Pons (tissue), 1 donor: ENCODE measurements around the gene GRK1.

Source experiments
- DNase-seq: peaks from one replicate; pipeline ENCODE4 v3.0.0-alpha.2; 2016; ENCODE audit warnings: low spot score

The GRK1 gene

DNA sequence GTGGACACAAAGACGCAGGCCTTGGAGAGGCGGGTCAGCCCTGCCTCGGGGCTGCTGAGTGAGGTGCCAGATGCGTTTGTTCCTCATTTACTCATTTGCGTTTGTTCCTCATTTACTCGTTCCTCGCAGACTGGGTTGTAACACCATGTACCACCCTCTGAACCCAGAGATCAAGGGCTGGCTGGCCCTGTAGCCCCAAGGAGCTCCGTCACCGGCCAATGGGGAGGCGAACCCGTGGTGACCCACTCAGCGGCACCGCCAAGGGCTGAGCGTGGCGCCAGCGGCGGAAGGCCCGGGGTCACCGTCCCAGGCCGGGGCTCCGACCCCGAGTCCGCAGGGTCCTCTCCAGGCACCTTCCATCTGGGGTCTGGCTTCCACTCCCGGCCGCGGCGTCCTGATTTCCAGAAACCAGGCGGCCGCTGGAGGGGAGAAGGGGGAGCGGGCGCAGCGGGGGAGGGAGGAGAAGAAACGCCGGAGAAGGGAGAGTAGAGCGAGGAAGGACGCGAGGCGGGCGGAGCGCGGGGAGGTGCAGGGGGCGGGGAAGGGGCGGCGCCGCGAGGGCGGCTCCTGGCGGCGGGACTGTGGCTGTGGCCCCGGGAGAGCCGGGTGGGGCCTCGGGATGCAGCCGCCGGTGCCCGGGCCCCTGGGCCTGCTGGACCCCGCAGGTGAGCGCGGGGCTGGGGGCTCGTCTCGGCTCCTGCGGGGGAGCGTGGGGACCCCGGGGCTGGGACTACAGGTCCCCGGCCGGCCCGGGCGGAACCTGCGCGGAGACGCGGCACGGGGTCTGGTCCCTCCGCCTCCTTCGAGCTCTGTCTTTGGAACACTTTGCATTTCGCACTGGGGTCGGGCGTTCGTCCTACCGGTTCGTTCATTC lies 91.9 kb downstream of the GRK1 start, which contains the start of gene TMEM255B:
TMEM255B (plus strand) TSS at position 576 of the 874 bp plus-strand sequence; CDS start at position 620, 44 bp downstream.
- DNase-seq: peak; percentile 64

DNA sequence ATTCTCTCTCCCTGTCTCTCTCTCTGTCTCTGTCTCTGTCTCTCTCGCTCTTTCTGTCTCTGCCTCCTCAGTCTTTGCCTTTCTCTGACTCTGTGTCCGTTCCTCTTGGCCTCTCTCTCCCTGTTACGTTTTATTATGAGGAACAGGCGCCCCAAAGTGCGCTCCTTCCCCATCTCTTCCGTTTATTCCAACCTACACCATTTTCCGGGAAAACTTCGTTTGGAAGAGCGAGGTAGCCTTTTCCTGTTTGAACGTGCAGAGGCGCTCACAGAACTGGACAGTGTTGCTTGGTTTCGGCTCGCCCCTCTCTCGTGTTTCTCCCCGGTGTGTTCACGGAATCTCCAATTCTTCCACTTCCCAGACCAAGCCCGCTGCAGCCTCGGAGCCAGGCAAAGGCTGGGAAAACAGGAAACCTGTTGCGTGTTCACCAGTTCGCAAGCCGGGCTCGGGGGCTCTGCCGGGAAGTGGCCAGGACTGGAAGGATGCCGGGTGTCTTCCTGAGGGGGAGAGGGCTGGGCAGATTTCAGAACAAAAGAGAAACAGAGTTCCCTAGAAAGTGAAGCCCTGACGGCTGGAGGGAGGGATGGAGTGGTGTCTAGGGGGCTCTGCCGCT lies 92.6 kb downstream of the GRK1 start:
- DNase-seq: peak; percentile 20

DNA sequence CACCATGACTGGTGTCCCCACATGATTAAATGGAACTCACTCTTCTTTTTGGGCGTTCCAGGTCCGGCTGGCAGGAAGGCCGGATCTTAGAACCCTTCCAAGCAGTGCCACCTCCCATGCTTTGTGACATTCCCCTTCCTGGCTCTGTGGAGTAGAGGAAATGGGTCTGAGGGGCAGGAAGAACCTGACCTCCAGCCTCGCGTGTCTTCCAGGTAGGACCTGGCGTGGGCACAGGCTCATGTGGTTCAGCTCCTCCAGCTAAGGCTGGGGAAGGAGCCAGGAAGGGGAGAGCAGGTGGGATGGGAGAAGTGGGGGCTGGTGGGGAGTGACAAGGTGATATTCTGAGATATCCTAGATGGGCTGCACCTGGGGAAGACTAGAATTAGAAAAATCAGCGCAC lies 94.1 kb downstream of the GRK1 start:
- no peak for DNase-seq

DNA sequence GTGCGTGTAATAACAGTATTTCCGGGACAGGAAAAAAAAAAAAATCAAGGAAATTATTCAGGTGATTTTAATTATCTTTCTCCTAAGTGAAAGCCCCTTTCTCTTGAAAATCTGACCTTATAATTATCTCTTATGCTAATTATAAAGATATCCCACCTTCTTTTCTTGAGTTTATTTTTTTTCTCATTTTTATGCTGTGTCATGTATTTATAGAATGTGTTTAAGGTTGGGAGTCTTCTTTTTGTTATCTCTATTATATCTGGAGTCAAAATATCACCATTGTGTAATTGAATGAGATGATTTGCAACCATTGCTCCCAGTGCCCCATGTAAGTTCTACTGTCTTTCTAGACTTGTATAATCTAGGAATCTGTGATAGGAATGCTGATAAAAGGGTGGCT lies 95.1 kb downstream of the GRK1 start:
- no peak for DNase-seq

DNA sequence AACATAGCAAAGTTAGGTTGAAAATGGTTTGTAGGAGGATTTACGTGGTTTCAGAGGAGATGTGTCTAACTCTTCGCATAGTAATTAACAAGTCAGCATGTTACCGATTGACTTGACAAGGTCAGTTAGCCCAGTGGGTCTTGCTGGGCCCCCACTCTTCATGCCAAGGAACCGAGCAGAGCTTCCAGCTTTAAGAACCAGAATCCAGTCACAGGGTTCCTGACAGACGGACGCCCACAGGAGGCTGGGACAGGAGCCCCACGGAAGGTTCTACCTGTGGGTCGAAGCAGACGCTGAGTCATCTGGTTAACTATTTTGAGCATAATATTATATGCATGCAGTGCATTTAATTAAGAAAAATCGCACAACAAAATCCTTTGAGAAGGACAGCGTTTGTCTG lies 95.5 kb downstream of the GRK1 start:
- no peak for DNase-seq

DNA sequence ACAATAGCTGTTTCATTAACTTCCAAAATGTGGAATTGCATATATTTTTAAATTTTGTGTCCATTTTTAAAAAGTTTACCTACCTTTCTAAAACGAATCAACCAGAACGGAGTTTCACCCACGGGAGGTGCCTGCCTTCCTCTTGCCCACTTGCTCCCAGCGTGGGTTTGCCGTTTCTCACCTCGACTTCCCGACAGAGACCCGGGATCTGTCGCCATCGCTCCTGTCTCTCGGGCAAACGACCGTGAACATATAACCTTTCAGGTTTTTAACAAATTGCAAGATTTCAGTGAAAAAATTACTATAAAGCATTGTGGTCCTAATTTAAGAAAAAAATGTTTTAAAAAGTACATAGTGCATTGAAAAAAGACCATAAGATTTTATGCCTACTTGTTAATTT lies 96.2 kb downstream of the GRK1 start:
- DNase-seq: no peak

DNA sequence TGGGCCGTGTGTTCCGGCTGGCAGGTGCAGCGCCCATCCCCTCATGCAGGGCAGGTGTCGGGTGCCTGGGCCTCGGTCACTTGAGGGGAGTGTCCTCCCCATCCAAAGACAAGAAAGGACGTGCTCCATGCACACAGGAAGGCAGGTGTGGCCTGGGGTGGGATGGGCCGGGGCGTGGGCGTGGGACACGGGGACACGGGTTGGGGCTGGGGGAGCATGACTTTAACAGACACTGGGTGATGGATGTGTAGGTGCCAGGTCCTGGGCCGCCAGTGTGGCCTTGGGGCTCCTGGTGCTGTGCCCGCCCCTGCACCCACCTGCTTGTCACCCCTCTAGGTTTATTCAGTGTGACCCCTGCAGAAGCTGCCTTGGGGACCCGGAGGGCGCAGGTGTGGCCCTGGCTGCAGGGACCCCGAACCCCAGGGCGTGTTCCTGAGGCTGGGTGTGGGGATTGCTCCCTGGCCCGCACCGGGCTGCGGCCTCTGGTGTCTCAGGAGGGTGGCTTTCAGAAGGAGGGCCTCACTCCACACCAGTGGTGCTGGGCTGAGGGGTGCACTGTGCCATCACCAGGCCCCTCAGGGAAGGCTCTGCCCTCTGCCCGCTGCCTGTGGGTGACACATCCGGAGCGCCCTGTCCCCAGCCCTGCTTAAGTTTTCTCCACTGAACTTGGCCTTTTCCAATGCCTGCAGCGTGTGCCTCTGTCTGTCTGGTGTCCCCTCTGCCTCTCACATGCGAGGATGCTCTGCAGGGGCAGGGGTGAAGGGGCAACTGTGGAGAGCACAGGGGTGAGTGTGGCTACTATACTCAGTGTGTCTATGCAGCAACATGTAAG lies 97.2 kb downstream of the GRK1 start:
- no peak for DNase-seq

DNA sequence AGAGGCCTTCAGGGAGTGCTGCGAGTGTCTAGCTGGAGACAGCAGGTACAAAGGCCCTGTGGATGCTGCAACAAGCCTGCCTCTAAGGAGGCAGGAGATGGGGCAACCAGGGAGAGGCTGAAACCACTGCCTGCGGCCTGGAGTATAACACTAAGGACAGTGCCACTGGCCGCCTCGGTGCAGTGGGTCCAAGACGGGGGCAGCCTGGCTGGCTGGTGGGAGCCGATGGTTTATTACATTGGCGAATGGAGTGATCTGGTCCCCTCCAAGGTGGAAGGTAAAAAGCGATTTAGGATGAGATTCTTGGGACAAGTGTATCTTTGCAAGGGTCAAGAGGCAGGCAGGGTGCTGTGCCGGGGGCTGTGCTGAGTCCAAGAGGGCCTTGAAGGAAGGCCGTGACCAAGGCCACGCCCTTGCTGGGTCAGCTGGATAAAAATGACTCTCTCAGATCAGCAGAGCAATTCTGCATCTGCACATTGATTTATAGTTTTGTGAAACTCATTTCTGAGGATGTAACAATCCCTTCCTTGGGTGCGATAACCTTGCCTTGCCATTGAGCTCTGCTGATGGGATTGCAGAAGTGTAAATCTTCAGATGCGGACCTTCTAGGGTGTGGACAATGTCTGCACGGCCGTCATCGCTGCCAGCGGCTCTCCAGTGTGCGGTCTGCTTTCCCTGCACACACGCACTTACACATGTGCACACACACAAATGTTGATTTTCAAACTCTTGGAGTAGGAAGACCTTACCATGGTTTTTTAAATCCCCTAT lies 98.0 kb downstream of the GRK1 start:
- DNase-seq: no peak

DNA sequence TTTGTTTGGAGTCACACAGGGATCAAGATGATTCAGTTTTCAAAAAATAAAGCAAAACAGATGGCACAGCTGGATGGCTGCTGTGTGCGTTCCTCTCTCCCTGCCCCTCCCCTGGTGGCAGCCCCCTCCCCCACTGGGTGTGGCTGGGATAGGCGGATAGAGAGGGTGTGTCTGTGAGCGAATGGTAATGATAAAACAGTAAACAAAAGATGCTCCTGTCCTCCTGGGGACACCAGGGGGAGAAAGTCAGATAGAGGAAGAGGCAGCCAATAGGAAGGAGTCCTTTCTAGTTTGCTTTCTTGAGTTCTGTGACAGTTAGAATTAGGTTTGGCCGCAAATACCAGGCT lies 98.5 kb downstream of the GRK1 start:
- no peak for DNase-seq

DNA sequence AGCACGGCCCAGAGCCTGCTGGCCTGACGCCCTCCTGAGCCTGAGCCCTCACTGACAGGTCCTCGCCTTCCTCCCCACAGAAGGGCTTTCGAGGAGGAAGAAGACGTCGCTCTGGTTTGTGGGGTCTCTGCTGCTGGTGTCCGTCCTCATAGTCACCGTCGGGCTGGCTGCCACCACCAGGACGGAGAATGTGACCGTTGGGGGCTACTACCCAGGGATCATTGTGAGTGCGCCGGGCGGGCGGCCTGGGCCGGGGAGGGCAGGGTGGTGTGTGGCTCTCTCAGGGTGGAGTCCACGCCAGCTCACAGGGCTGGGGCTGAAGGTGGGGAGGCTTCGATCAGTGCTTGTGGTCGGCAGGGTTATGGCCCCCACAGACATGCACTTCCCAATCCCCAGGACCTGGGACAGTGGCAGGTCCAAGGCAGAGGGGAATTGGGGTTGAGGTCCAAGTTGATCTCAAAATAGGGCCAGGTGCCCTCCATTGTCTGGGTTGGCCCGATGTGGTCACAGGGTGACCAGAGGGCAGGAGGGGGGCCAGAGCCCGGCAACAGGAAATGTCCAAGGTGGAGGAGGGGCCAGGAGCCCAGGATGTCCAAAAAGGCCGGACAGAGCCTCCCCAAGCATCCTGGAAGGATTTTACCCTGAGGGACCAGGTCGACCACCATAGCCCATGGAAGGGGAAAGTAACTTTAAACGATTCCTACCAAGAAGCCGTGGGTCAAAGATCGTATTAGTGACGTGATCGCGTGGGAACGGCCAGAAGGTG lies 99.2 kb downstream of the GRK1 start:
- DNase-seq: no peak

DNA sequence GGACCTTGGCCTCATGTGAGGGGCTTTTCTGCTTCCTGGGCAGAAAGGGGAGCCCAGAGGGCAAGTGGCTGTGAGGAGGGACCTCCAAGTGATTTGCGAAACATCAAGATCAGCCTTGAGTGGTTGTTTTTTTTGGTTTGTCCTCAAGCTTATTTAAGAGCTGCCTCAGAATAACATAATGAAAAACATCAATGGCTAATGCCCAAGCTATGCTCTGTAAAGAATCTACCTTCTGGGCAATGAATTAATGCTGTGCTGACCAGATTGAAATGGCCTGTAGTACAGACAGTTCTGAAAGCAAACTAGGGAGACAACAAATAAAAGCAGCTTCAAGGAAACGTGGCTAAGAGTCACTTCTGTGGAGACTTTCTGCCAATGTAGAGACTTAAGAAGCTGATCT lies 100.3 kb downstream of the GRK1 start:
- DNase-seq: no peak

DNA sequence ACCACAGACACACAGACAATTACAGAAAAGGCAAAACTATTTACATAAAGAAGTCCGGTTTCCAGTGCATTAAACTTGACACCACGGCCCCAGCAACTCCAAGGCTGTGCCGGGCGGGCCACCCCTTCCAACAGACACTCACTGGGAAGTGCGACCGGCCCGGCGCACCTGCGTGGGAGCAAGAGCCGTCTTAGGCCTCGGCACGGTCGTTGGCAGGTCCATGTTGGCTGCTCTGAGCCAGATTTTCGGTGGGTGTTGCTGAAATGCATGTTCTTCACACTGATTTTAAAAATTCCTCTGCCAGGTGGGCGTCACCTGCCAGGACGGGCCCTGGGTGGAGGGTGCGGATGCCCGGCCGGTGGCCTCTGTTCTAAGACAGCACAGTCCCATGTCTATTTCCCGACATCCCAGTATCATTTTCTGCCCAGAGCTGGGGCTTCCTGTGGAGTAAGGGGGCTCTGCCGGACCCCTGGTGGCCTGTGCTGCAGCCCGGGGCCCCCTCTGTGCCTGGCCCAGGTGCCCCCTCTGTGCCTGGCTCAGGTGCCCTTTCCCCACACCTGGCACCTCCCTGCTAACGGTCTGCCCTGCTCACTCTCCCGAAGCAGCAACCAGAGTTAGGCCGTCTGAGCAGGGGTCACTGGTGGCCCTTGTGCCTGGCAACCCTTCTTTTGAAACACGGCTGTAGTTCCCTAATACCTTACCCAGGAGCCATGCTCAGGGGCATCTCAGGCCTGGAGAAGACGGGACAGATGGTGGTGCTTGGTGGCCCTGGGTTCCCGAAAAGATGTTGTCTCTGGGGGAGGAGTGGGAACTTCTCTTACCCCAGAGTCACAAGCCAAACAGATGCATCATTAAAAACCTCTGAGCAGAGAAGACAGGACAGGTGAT lies 101.2 kb downstream of the GRK1 start:
- DNase-seq: no peak

DNA sequence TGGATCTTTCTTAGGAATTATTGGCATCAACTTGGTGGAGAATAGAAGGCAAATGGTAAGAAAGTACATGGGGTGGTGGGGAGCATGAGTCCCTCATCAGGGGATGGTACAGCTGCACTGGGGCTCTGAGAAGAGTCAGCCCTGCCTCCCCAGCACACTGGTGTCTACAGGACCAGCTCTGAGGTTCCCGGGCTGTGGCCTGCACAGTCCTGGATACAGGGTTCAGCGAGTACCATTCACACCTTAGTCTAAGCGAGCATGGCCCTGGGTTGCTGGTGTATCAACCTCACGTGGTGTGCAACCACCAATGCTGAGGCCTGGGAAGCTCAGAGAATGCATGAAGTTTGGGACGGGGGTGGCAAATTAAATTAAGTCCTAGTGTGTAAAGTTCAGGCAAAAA lies 102.1 kb downstream of the GRK1 start:
- DNase-seq: no peak

DNA sequence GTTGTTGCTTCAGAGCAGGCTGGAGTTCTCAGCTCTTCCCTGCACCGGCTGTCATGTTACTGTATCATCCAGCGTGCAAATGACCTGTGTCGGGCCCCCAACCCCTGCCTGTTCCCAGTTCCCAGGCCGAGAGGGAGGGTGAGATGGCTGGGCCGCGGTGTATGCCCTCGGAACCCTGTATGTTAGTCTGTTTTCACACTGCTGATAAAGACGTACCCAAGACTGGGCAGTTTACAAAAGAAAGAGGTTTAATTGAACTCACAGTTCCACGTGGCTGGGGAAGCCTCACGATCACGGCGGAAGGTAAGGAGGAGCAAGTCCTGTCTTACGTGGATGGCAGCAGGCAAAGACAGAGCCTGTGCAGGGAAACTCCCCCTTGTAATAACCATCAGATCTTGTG lies 102.9 kb downstream of the GRK1 start:
- DNase-seq: no peak

DNA sequence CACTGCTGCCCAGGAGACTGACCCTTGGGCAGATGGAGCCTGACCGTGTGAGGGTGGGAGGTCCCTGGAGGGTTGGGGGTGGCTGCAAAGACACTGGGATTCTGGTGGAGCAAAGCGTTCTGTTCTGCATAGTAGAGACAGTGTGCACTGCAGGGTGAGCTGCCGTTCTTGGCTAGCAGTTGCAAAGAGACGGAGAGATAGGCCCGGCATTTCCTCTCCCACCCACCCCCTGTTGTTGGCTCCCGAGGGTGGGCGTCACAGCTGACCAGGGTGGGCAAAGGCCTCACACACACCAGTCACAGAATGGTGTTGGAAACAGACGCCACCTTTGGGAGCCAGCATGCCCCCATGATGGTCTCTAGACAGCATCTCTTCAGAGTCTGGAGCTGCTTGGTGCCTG lies 103.4 kb downstream of the GRK1 start:
- DNase-seq: no peak

DNA sequence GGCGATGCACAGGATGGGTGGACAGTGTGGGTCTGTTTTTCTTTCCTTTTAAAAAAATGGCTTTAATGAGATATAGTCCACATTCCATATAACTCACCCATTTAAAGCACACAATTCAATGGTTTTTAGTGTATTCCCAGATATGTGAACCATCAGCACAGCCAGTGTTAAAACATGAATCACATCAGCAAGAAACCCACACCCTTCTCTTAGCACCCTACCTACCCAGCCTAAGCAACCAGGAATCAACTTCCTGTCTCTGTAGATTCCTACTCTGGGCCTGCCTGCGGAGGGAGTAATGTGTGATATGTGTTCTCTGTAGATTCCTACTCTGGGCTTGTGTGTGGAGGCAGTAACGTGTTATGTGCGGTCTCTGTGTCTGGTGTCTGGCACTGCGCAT lies 103.9 kb downstream of the GRK1 start:
- no peak for DNase-seq

DNA sequence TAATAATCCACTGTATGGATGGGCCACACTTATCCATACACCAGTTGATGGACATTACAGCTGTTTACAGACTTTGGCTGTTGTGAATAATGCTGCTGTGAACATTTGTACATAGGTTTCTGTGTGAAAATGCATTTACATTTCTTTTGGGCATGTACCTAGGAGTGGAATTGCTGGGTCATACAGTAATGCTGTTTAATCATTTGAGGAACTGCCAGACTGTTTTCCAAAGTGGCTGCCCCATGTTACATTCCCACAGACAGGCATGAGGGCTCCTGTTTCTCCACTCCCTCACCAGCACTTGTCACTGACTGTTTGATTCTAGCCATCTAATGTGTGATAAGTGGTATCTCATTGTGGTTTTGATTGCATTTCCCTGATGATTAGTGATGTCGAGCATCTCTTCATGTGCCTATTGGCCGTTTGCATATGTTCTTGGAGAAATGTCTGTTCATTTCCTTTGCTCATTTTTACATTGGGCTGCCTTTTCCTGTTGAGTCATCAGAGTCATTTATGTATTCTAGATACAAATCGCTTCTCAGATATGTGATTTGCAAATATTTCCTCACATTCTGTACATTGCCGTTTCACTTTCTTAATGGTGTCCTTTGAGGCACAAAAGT lies 104.8 kb downstream of the GRK1 start:
- DNase-seq: no peak

DNA sequence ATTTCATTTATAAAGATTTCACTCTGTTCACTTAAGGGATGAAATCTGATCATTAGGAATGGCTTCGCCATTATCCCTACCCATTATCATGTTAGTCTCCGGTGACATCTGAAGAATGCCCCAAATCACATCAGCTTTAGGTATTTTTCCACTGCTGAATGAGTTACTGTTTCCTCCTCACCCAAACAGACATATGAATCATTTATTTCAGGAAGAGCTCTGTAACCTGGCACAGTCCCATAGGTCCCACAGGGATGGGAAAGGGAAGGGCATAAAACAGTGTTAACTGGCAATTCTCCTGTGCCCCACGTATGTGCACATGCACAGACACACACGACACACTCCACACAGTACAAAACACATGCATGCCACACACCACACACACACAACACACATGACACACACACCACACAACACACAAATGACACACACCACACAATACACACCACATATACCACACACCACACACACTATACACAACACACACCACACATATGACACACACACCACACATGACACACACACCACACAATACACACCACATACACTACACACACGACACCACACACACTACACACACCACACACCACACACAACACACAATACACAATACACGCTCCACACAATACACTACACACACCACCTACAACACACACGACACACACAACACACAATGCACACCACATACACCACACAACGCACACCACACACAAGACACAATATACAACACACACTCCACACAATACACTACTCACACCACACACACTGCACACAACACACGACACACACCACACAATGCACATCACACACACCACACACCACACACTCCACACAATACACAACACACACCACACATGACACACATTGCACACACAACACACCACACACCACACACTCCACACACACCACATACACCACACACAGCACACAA lies 107.4 kb downstream of the GRK1 start:
- DNase-seq: no peak
